Occipital lobe (tissue), 2 donors: ENCODE results near the gene PMEPA1. TPM values are rescaled to one million over a fixed set of nuclear protein-coding genes. Genes with fewer than 3 reads are reported as not detected.

Experiments used
- DNase-seq: peaks from one replicate; lab custom pipeline; 2025; lab: John Stamatoyannopoulos, UW
- total RNA-seq: library from RNA; depleted of rRNA; stranded (reverse); fragments of >200 nt; gene quantifications from one replicate; pipeline ENCODE4 v1.2.3, GENCODE V29; 2014

The PMEPA1 gene
- total RNA-seq, 1 donor from 2014 or later: 8.3 TPM

DNA sequence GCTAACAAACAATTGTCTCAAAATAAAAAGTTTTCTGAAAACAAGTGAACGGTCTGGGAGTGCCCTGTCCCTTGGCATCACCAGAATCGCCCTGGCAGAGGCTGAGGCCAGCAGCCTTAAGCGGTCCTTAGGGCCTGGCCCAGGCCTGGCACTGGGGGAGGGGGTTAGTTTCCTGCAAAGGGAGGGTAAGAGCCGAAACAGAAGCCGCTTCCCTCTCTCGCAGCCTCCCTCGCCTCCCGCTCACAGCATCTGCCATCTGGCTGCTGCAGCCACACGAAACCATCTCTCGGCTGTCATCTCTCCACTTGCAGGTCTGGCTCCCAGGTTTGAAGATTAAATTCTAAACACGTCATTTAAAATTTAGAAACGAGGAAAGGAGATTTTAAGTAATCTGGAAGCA is 31.5 kb downstream of the PMEPA1 start:
- DNase-seq: peak; percentile 25

DNA sequence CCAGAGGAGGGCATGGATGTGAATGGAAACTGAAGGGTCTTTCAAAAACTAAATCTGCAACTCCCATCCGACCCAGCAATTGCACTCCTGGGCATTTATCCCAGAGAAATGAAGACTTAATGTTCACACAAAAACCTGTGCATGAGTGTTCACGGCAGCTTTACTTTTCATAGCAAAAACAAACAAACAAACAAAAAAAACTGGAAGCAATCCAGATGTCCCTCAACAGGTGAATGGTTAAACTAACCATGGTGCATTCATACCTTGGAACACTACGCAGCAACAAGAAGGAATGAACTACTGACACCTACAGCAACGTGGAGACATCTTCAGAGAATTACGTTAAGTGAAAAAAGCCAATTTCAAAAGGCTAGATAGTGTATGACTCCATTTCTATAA is 32.2 kb downstream of the PMEPA1 start:
- no peak for DNase-seq

DNA sequence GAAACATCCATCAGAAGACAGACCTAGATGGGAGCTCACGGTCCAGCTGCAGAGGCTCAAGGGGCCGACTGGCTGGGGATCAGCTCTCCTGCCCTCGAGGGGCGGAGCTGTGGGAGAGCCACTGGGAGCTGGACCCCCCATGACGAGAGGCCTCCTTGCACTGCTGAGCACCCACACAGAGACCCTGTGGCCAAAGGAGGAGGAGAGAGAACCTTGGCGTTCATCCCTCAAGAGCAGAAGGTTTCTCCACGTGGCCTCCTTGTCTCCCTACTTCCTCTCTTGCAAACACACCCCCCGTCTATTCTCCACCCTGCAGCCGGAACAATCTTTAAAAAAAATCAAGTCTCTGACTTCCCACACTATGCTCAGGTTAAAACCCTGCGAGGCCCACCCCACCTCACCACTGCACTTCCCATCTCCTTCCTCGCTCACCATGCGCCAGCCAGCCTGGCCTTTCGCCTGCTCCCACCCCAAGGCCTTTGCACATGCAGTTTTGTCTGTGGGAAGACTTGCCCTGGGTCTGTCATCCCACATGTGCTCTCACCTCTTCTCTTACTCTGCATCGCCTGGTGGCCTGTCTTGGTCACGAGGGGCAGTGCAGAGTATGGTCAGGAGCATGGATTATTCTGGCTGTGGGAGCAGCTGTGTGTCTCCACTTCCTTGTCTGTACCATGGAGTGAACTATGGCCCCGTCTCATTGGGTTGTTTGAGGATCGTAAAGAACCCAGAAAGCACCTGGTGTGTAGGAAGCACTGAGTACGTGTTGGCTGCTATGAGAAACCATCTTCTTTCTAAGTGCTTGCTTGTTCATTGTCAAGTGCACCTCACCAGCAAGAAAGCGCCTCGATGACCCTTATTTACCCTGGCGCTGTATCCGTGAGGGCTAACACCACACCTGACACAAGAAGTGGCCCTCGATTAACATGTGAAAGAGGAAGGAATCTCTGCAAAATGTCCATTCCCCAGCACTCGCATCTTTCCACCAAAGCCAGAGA is 32.9 kb downstream of the PMEPA1 start:
- no peak for DNase-seq

DNA sequence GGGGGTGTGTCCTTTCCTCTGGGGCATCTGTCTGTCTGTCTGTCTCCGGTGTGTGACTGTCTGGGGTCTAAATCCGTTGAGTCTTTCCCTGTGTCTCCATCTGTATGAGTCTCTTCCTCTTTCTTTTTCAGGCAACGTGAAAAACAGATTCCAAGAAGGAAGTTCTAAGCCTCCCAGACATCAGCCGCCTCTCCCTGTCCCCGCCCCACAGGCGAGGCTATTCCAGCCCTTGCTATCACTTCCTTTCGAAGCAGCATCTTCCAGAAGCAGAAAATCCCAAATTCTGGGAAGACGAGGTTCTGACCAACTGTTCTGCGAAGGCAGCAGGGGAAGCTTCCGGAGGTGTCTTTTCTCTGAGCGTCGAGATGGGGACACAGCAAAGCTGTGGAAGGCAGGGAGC is 34.0 kb downstream of the PMEPA1 start:
- no peak for DNase-seq

DNA sequence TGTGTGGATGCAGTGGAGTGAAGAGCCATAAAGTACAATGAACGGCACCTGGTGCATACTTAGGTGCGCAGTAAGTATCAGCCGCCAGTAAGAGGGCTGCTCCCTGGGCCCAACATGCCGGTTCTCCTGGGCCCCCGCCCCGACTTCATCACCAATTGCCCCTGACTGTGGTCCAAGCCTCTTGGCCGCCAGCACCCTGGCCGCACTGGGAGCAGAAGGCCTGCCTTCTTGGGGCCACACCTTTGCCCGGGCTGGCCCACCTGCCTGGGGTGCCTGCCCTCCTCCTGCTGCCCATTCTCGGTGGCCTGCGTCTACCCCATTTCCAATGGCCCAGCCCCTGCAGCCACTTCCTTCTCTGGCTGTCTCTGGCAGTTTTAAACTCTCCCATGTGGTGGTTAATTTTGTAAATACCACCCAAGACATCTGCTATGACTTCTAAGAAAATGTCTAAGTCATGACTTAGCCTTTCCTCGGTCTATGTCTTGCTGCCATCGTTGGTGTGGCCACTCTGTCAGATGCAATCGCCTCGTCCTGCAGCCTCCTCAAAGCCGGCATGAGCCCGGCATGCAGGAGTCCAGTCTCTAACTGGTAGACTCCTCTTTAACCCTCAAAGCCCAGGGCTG is 36.8 kb downstream of the PMEPA1 start:
- no peak for DNase-seq

DNA sequence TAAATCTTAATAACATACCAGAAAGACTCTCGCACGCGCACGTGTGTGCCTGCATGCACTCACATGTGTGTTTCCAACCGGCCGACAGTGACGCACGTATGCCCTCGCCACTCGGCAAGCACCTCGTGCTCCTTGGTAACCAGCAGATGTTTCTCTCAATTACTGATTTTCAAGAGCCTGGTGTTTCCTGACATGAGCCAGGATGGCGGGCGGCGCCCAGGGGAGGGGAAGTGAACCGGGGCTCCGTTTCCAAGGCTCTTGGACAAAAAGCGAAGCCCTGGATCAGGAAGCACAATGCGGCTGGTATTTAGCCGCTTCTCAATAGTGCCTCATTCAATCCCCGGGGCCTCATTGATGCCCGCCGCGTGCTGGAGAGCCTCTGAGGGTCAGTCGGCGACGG is 37.7 kb downstream of the PMEPA1 start:
- DNase-seq: no peak

GRCh38 chr20:57671662-57672061 is 38.2 kb downstream of the PMEPA1 start:
- no peak for DNase-seq

DNA sequence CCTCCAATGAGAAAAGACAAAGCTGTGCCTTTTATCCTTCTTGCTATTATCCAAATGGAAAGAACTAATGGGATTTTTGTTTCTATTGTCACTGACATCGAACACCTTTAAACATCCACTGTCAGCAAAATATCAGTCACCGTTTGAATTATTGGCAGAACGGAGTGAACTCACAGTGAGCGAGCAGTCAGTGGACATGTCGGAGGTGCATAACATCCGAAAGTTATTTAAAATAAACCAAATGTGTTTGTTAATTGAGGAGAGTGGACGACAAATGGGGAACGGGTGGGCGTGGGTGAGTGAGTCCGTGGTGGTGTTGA is 38.8 kb downstream of the PMEPA1 start:
- no peak for DNase-seq

DNA sequence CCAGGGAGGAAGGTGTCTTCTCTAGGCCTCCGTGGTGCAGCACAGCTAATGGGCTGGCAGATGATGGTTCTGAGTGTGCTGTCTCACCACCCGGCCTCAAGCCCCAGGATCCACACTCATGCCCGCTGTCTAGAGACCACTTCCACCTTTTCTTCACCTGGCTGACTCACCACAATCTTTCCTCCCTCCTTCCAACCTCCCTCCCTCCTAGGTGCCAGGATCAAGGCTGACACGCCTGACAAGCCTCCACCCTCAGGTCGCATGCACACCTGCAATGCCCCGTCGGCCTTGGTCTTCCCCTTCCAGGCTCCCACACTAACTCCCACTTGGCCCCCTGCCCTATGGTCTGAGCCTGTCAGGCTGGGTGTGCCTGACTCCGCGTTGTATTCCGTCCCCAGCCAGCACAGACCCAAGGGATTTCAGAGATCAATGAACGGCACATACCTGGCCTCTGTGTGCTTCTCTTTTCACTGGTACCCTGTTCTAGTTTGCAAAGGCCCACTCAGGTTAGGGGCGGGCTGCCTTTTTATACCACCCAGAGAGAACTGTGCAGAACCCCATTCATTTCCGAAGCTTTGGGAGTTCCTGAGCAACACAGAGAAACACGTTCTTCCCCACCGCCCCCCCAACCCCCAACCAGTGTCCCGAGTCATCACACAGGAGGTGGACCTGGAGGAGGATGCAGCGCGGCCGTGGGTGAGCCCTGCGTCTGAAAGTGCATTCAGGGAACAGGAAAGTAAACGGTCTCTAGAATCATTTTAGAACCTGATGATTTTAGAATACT is 39.3 kb downstream of the PMEPA1 start:
- no peak for DNase-seq

- no peak for DNase-seq
Measured at GRCh38 chr20:57669632-57670031, 40.2 kb downstream of the PMEPA1 start.

DNA sequence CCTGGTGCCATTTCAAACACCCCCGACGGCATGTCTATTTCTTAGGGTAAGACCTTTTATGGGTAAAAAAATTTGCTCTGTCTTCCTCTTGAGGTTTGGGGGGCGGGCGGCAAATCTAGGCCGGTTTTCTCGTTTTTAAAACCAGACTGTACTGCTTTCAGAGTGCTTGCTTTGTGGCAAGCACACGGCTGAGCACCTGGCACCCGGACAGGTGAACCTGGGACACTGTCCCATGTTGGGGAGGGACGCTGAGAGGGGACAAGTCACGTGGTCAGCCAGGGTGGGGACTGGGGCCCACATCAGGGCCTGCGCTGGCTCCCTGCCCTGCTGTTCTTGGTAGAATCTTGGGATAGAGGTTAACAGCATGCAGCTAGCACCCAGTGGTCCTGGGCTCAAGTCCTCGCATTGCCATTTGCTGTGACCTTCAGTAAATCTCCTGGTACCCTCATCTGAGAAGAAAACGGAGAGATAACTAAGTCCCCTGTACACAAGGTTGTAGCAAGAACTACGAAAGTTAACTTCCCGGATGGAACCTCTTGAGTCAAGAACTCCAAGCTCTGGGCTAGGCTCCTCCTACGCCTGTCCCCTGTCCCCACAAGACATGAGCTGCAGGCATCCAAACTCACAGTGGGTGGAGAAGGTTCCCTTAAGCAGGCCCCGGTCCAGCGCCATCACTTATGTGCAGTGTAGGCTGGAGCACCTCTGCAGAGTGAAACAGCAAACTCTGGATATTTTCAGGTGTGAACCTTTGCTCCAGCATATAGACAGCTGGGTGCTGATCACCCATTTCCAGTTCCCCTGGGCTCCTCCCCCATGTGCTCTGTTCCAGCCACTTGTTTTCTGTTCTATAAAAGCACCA is 41.7 kb downstream of the PMEPA1 start:
- DNase-seq: no peak

GRCh38 chr20:57667388-57667787 is 42.4 kb downstream of the PMEPA1 start:
- DNase-seq: no peak

- DNase-seq: no peak
Measured at GRCh38 chr20:57666834-57667157, 43.0 kb downstream of the PMEPA1 start.

- no peak for DNase-seq
Measured at GRCh38 chr20:57666106-57666833, 43.5 kb downstream of the PMEPA1 start.

GRCh38 chr20:57665589-57665971 is 44.2 kb downstream of the PMEPA1 start:
- no peak for DNase-seq

- DNase-seq: no peak
Measured at GRCh38 chr20:57664924-57665588, 44.8 kb downstream of the PMEPA1 start.

GRCh38 chr20:57664476-57664875 is 45.3 kb downstream of the PMEPA1 start:
- DNase-seq: no peak

- DNase-seq: no peak
Measured at GRCh38 chr20:57663681-57664451, 45.9 kb downstream of the PMEPA1 start.

GRCh38 chr20:57663241-57663640 is 46.6 kb downstream of the PMEPA1 start:
- DNase-seq: no peak
